Measurements from ENCODE around the gene ASF1B. TPM values are rescaled to one million over a fixed set of nuclear protein-coding genes. Genes with fewer than 3 reads are reported as not detected.

Gene ASF1B
- total RNA-seq, 1 donor from 2014 or later, result 2.3 TPM

DNA sequence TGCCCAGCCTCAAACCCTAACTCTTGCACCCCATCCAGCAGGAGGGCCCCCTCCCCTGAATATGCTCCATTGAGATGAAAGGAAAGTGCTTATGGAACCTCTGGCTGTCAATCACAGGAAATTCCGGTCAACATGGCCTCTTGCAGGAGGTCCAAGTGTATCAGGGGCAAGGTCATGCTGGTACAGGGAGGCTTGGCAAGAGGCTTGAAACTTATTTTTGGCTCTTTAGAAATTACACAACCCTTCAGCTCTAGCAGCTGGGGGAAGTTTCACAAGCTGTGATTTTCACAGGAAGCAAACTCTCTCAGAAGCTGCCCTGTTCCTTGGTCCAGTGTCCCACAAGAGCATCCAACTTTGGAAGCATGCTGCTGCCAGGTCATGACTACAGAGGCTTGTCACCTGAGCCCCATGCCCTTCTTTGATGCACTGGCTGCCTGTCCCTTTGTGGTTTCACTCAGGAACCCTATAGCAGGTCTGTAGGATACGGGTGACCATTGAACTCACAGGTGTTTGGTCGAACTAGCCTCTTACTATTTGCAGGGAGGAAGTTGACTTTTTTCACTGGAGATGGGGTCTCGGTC lies 8.4 kb downstream of the ASF1B start:
- H3K27ac Mint-ChIP-seq (ENCODE audit: unreplicated experiment), result no peak overlapping the region
- peaks cover 1% of the 10 kb centered on the region for H3K4me1 Mint-ChIP-seq (ENCODE audit: low read depth, unreplicated experiment)
- no peaks in the 10 kb centered on the region for H3K36me3 Mint-ChIP-seq (ENCODE audit: unreplicated experiment)
- DNase-seq, result no peak
- no peaks in the 10 kb centered on the region for H3K27me3 Mint-ChIP-seq (ENCODE audit: unreplicated experiment)
- no peaks in the 10 kb centered on the region for H3K9me3 Mint-ChIP-seq (ENCODE audit: unreplicated experiment)
- no peak overlapping the region for H3K4me3 Mint-ChIP-seq (ENCODE audit: unreplicated experiment)
- TF ChIP-seq, protein P1, sequence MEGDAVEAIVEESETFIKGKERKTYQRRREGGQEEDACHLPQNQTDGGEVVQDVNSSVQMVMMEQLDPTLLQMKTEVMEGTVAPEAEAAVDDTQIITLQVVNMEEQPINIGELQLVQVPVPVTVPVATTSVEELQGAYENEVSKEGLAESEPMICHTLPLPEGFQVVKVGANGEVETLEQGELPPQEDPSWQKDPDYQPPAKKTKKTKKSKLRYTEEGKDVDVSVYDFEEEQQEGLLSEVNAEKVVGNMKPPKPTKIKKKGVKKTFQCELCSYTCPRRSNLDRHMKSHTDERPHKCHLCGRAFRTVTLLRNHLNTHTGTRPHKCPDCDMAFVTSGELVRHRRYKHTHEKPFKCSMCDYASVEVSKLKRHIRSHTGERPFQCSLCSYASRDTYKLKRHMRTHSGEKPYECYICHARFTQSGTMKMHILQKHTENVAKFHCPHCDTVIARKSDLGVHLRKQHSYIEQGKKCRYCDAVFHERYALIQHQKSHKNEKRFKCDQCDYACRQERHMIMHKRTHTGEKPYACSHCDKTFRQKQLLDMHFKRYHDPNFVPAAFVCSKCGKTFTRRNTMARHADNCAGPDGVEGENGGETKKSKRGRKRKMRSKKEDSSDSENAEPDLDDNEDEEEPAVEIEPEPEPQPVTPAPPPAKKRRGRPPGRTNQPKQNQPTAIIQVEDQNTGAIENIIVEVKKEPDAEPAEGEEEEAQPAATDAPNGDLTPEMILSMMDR (IDR thresholded peaks at IDR 0.05; ENCODE audit: partially characterized antibody, unreplicated experiment), result no peak

DNA sequence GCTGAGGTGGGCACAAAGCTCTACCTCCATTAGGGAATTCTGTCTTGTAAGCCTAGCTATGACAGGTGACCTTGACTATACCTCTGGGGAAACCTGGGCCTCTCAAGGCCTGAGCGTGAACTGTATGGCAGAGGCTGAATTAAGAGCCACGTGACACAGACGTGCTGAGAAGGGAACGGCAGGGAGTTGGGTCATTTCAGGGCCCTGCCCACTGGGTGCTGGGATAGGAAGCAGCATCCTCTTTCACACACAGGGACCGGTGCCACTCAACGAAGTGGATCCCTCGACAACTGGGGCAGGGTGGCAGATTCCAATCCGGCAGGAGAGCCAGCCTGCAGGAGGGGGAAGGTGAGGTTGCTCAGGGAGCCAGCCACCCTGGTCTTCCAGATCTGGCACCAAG lies 9.2 kb downstream of the ASF1B start:
- no peak overlapping the region for H3K27ac Mint-ChIP-seq (ENCODE audit: unreplicated experiment)
- no peaks in the 10 kb centered on the region for H3K9me3 Mint-ChIP-seq (ENCODE audit: unreplicated experiment)
- no peaks in the 10 kb centered on the region for H3K36me3 Mint-ChIP-seq (ENCODE audit: unreplicated experiment)
- no peak overlapping the region for H3K4me3 Mint-ChIP-seq (ENCODE audit: unreplicated experiment)
- DNase-seq, result no peak
- TF ChIP-seq, protein P1 (IDR thresholded peaks at IDR 0.05; ENCODE audit: partially characterized antibody, unreplicated experiment), result no peak
- H3K27me3 Mint-ChIP-seq (ENCODE audit: unreplicated experiment), result no peaks in the 10 kb centered on the region
- H3K4me1 Mint-ChIP-seq (ENCODE audit: low read depth, unreplicated experiment), result peaks cover 2% of the 10 kb centered on the region

DNA sequence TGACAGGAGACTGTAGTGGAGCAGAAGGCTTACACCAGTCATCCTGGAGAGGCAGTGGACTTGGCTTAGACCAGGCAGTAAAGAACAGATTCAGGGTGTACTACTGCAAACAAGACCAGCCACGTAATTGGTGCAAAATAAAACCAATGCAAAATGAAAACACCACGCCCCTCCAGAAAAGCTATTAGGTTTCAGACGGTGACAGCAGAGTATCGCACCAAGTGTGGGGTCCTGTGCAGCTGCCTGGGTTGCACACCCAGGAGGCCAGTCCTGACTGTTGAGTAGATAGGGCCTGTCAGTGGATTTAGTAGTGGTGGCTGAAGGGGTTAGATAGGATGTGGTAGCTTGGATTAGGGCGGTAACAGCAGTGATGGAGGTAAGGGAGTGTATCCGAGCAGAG lies 13.5 kb downstream of the ASF1B start:
- H3K4me3 Mint-ChIP-seq (ENCODE audit: unreplicated experiment), result no peak overlapping the region
- no peaks in the 10 kb centered on the region for H3K36me3 Mint-ChIP-seq (ENCODE audit: unreplicated experiment)
- no peak overlapping the region for H3K27ac Mint-ChIP-seq (ENCODE audit: unreplicated experiment)
- DNase-seq, result no peak
- peaks cover 8% of the 10 kb centered on the region for H3K27me3 Mint-ChIP-seq (ENCODE audit: unreplicated experiment)
- TF ChIP-seq, protein P1 (IDR thresholded peaks at IDR 0.05; ENCODE audit: partially characterized antibody, unreplicated experiment), result no peak
- H3K9me3 Mint-ChIP-seq (ENCODE audit: unreplicated experiment), result peaks cover 2% of the 10 kb centered on the region
- H3K4me1 Mint-ChIP-seq (ENCODE audit: low read depth, unreplicated experiment), result peaks cover 7% of the 10 kb centered on the region

DNA sequence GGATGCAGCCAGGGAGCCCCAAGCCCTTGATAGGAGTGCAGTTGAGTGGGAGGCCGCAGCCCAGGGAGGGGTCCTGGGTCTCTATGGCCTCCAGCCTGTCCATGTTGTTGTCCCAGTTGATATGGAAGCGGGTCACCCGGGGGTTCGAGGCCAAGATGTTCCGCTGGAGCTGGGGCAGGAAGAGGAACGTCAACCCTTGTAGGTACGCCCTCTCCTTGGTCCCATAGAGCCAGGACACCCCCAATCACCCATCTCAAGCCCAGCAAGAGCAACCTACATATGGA lies 15.9 kb downstream of the ASF1B start:
- DNase-seq, result no peak
- H3K27me3 Mint-ChIP-seq (ENCODE audit: unreplicated experiment), result peaks cover 14% of the 10 kb centered on the region
- TF ChIP-seq, protein P1 (IDR thresholded peaks at IDR 0.05; ENCODE audit: partially characterized antibody, unreplicated experiment), result no peak

DNA sequence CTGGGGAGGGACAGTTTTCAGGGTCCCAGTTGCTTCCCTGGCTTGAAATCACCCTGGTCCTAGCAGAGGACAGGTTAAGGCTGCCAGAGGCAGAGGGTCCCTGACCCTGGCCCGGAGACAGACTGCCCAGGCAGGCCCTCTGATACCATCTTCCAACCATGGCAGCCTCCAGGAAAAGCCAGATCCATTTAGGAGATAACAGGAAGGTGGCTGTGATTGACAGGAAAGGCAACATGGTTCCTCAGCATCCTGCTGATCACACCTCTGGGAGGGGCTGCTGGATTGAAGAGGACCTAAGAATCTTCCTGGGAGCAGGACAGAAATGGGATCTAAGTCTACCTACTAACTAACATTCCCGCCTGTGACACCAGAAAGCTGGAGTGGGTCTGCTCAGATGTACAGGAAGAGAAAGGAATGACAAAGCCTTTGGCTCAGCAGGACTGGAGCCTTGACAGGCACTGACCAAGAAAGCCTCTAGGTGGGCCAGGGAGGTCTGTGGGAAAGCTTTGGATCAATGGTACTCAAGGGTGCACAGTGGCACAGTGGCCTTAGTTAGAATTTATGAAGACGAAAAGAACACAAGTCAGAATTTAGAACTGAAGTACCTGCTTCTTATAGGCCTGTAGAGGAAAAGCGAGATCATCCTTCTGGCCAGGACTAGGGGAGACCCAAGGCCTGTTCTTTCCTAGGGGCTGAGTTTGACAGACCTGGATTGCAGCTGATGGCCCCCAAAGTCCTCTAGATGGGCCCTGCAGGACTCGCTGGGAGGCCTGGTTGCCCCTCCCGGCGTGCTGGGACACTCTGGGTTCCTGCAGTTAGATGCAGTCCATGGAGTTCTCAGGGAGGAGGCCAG lies 16.5 kb downstream of the ASF1B start:
- TF ChIP-seq, protein P1 (IDR thresholded peaks at IDR 0.05; ENCODE audit: partially characterized antibody, unreplicated experiment), result no peak
- no peak overlapping the region for H3K27ac Mint-ChIP-seq (ENCODE audit: unreplicated experiment)
- H3K9me3 Mint-ChIP-seq (ENCODE audit: unreplicated experiment), result peaks cover 5% of the 10 kb centered on the region
- peaks cover 14% of the 10 kb centered on the region for H3K27me3 Mint-ChIP-seq (ENCODE audit: unreplicated experiment)
- DNase-seq, result no peak
- H3K36me3 Mint-ChIP-seq (ENCODE audit: unreplicated experiment), result no peaks in the 10 kb centered on the region
- H3K4me3 Mint-ChIP-seq (ENCODE audit: unreplicated experiment), result no peak overlapping the region
- H3K4me1 Mint-ChIP-seq (ENCODE audit: low read depth, unreplicated experiment), result peaks cover 15% of the 10 kb centered on the region

More for the DNA sequence above, 15.9 kb downstream of the ASF1B start:
- Mint-ChIP-seq H3K27ac (ENCODE audit: unreplicated experiment) (no peak overlapping the region), H3K4me3 (ENCODE audit: unreplicated experiment) (no peak overlapping the region), H3K36me3 (ENCODE audit: unreplicated experiment) (no peaks in the 10 kb centered on the region), H3K4me1 (ENCODE audit: low read depth, unreplicated experiment) (peaks cover 15% of the 10 kb centered on the region), H3K9me3 (ENCODE audit: unreplicated experiment) (peaks cover 5% of the 10 kb centered on the region)

Data from glutamatergic neuron (in vitro differentiated cells).